ENCODE data around the gene MNT. TPM values are rescaled to one million over a fixed set of nuclear protein-coding genes. Genes with fewer than 3 reads are reported as not detected.

The MNT gene
- polyA plus RNA-seq, 1 donor from 2014 or later, result 6.1 TPM

- Histone ChIP-seq H3K4me3 (ENCODE audit: low read length) (no peak overlapping the region), H3K27me3 (ENCODE audit: insufficient read depth, low read depth, low read length) (no peaks in the 10 kb centered on the region), H3K9ac (ENCODE audit: low read length) (no peak overlapping the region), H3K9me2 (ENCODE audit: insufficient read depth, low read length) (no peaks in the 10 kb centered on the region), H3K27ac (ENCODE audit: low read length) (no peak overlapping the region), H3K9me3 (ENCODE audit: low read length) (no peaks in the 10 kb centered on the region), H3F3A (ENCODE audit: insufficient read depth, low read length, poor library complexity, severe bottlenecking) (no peaks in the 10 kb centered on the region), H4K20me1 (ENCODE audit: insufficient read depth) (no peaks in the 10 kb centered on the region), H3K36me3 (ENCODE audit: insufficient read depth, low read length) (no peaks in the 10 kb centered on the region), H3K4me2 (ENCODE audit: low read length) (no peak overlapping the region), H2AFZ (ENCODE audit: low read depth, low read length) (no peak overlapping the region), H3K79me2 (replicated peaks; ENCODE audit: insufficient read depth, low read length) (no peaks in the 10 kb centered on the region)
- TF ChIP-seq MXI1 (conservative IDR thresholded peaks at IDR 0.05; ENCODE audit: poor library complexity, severe bottlenecking) (no peak), POLR2AphosphoS5 (IDR thresholded peaks at IDR 0.05) (no peak), EZH2 (IDR thresholded peaks at IDR 0.05; ENCODE audit: borderline replicate concordance, insufficient read depth, low read length, poor library complexity, severe bottlenecking) (no peak), SMC3 (conservative IDR thresholded peaks at IDR 0.05; ENCODE audit: poor library complexity) (no peak), REST (IDR thresholded peaks at IDR 0.05; ENCODE audit: borderline replicate concordance) (no peak), RAD21 (conservative IDR thresholded peaks at IDR 0.05) (no peak), EP300 (conservative IDR thresholded peaks at IDR 0.05; ENCODE audit: poor library complexity, severe bottlenecking) (no peak), TAF1 (IDR thresholded peaks at IDR 0.05; ENCODE audit: low read depth) (no peak)
- TF ChIP-seq, protein P1, sequence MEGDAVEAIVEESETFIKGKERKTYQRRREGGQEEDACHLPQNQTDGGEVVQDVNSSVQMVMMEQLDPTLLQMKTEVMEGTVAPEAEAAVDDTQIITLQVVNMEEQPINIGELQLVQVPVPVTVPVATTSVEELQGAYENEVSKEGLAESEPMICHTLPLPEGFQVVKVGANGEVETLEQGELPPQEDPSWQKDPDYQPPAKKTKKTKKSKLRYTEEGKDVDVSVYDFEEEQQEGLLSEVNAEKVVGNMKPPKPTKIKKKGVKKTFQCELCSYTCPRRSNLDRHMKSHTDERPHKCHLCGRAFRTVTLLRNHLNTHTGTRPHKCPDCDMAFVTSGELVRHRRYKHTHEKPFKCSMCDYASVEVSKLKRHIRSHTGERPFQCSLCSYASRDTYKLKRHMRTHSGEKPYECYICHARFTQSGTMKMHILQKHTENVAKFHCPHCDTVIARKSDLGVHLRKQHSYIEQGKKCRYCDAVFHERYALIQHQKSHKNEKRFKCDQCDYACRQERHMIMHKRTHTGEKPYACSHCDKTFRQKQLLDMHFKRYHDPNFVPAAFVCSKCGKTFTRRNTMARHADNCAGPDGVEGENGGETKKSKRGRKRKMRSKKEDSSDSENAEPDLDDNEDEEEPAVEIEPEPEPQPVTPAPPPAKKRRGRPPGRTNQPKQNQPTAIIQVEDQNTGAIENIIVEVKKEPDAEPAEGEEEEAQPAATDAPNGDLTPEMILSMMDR (IDR thresholded peaks at IDR 0.05; ENCODE audit: poor library complexity, severe bottlenecking), result no peak
Measured at GRCh38 chr17:2420176-2420575, 19.3 kb upstream of the MNT start.

DNA sequence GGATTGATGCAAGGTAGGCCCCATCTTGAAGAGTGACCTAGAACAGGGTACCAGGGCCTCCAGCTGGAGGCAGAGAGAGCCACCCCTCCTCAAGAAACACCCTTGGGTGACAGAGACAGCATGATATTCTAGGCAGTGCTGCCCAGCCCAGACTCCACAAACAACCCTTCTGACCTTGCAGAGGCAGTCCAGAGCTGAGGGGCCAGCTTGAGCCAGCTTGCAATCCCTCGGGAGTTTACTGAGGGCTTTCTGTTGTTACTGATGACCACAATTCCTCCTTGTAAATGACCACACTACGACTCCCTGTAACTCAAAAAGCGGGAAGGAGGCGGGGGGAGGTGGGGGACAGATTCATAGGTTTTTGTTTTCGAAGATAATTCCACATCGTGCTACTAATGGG lies 18.6 kb upstream of the MNT start:
- no peak overlapping the region for H2AFZ ChIP-seq (ENCODE audit: low read depth, low read length)
- H3K27me3 ChIP-seq (ENCODE audit: insufficient read depth, low read depth, low read length), result no peaks in the 10 kb centered on the region
- no peak overlapping the region for H3K27ac ChIP-seq (ENCODE audit: low read length)
- H3K4me2 ChIP-seq (ENCODE audit: low read length), result no peak overlapping the region
- TF ChIP-seq REST (IDR thresholded peaks at IDR 0.05; ENCODE audit: borderline replicate concordance) (no peak), EP300 (conservative IDR thresholded peaks at IDR 0.05; ENCODE audit: poor library complexity, severe bottlenecking) (no peak), MXI1 (conservative IDR thresholded peaks at IDR 0.05; ENCODE audit: poor library complexity, severe bottlenecking) (no peak)
- no peak overlapping the region for H3K4me3 ChIP-seq (ENCODE audit: low read length)
- H3K79me2 ChIP-seq (replicated peaks; ENCODE audit: insufficient read depth, low read length), result no peaks in the 10 kb centered on the region
- H3K36me3 ChIP-seq (ENCODE audit: insufficient read depth, low read length), result no peaks in the 10 kb centered on the region
- no peak overlapping the region for H3K9ac ChIP-seq (ENCODE audit: low read length)
- no peaks in the 10 kb centered on the region for H3K9me3 ChIP-seq (ENCODE audit: low read length)
- no peaks in the 10 kb centered on the region for H3K9me2 ChIP-seq (ENCODE audit: insufficient read depth, low read length)
- no peaks in the 10 kb centered on the region for H3F3A ChIP-seq (ENCODE audit: insufficient read depth, low read length, poor library complexity, severe bottlenecking)
- no peaks in the 10 kb centered on the region for H4K20me1 ChIP-seq (ENCODE audit: insufficient read depth)

Data from neural cell (in vitro differentiated cells).